ENCODE data around the gene ACOX1. TPM values are rescaled to one million over a fixed set of nuclear protein-coding genes. Genes with fewer than 3 reads are reported as not detected.

Gene ACOX1
- total and polyA plus RNA-seq, 2 of the 13 experiments (the other 11 are each of a cell fraction or from before 2014, with no cell fraction given), result 86.4 to 120 TPM

- TF ChIP-seq ZHX2 (IDR thresholded peaks at IDR 0.05; ENCODE audit: low read depth) (no peak), ZHX2 (CRISPR knock-in tag; IDR thresholded peaks at IDR 0.05; ENCODE audit: borderline replicate concordance) (no peak), ZNF605 (CRISPR knock-in tag; IDR thresholded peaks at IDR 0.05) (peak; percentile 66), MYPOP (CRISPR knock-in tag; IDR thresholded peaks at IDR 0.05) (no peak), ZNF17 (CRISPR knock-in tag; IDR thresholded peaks at IDR 0.05) (no peak), PAF1 (CRISPR knock-in tag; IDR thresholded peaks at IDR 0.05) (no peak), ZNF367 (CRISPR knock-in tag; IDR thresholded peaks at IDR 0.05; ENCODE audit: borderline replicate concordance) (no peak), CSRNP2 (CRISPR knock-in tag; conservative IDR thresholded peaks at IDR 0.05; ENCODE audit: low read depth) (no peak), ZSCAN5A (CRISPR knock-in tag; IDR thresholded peaks at IDR 0.05; ENCODE audit: borderline replicate concordance) (peak; percentile 78), ZNF282 (IDR thresholded peaks at IDR 0.05; ENCODE audit: partially characterized antibody) (no peak), ISX (CRISPR knock-in tag; conservative IDR thresholded peaks at IDR 0.05) (no peak), ZNF777 (CRISPR knock-in tag; IDR thresholded peaks at IDR 0.05) (peak; percentile 41; the same call in 1 of the 2 replicates), DDIT3 (CRISPR knock-in tag; IDR thresholded peaks at IDR 0.05) (no peak), ZNF3 (CRISPR knock-in tag; IDR thresholded peaks at IDR 0.05) (no peak), ATF5 (CRISPR knock-in tag; IDR thresholded peaks at IDR 0.05; ENCODE audit: low read depth) (no peak), FOXO1 (CRISPR knock-in tag; IDR thresholded peaks at IDR 0.05) (peak; percentile 20; the same call in 1 of the 2 replicates), ZNF547 (CRISPR knock-in tag; IDR thresholded peaks at IDR 0.05) (peak; percentile 31), TCF7 (IDR thresholded peaks at IDR 0.05; ENCODE audit: low read depth) (no peak), FOXJ3 (CRISPR knock-in tag; IDR thresholded peaks at IDR 0.05; ENCODE audit: borderline replicate concordance) (0 out of 2 replicates have a peak, but pooled peaks have one; percentile 17), NCOA2 (CRISPR knock-in tag; IDR thresholded peaks at IDR 0.05) (peak; percentile 19; the same call in 1 of the 2 replicates)
Measured at GRCh38 chr17:76027159-76027839, 48.3 kb upstream of the ACOX1 start, which contains the start of gene EVPL (continued).
